ENCODE results near the gene RADIL.

- TF ChIP-seq CTCF (optimal IDR thresholded peaks at IDR 0.05 in 1 of 3, IDR thresholded peaks at IDR 0.05 in 1 of 3, conservative IDR thresholded peaks at IDR 0.05 in 1 of 3; ENCODE audit: extremely low read depth in 1 of 3, insufficient read depth in 2 of 3, low read length in 3 of 3) (peak in 2 of 3 experiments; percentile 55 to 64), EZH2 (IDR thresholded peaks at IDR 0.05; ENCODE audit: low read length) (no peak)
Measured at GRCh38 chr7:4791738-4792536, 91.6 kb downstream of the RADIL start.

Measured in keratinocyte (primary cell).